Smooth muscle cell of bladder (primary cell): ENCODE data around the gene C4B. TPM values are rescaled to one million over a fixed set of nuclear protein-coding genes. Genes with fewer than 3 reads are reported as not detected.

Experiments
- total RNA-seq: library from RNA; depleted of rRNA; stranded (reverse); fragments of >200 nt; gene quantifications from 2 replicates; pipeline ENCODE4 v1.2.3, GENCODE V29; 2014

The C4B gene
- 5.5 and 9.3 TPM in 2 replicates for total RNA-seq

DNA sequence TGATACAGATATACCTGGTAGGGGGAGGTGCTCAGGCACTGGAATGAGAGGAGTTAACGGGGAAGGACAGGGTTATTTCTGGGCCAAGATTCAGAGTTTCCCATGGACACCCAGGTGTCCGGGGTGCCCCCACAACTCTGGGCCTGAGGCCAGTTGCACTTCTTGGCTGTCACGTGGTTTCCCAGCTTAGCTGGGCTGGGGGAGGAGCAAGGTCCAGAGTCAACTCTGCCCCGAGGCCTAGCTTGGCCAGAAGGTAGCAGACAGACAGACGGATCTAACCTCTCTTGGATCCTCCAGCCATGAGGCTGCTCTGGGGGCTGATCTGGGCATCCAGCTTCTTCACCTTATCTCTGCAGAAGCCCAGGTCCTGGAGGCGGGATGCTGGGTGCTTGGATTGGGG is at the start of gene C4B:
Gene C4B (plus strand): TSS at position 249 of the 400 bp plus-strand sequence. CDS start 51 bp downstream, at position 300.

DNA sequence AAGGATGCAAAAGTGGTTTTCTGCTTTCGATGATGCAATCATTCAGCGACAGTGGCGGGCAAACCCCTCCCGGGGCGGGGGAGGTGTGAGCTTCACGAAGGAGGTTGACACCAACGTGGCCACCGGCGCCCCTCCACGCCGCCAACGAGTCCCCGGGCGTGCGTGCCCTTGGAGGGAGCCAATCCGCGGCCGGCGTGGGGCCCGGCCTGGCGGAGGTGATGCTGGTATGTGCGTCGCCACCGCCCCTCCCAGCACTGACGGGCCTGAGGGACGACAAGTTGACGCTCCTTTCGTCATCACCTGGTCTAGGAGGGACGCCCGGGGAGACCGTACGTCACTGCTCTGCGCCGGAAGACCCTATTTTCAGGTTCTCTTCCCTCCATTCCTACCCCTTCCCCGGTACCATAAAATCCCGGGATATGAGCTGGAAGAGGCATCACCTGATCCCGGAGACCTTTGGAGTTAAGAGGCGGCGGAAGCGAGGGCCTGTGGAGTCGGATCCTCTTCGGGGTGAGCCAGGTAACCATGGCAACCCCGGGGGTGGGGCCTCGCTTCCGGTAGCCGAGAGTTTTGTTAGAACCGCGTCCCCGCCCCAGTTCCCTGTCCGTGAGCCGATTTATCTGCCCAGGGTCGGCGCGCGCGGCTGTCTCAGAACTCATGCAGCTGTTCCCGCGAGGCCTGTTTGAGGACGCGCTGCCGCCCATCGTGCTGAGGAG is 42.4 kb upstream of the C4B start, which contains the start of gene DXO:
Gene DXO (minus strand): TSS at position 146 of the 716 bp plus-strand sequence. CDS start 463 bp downstream, outside the sequence.

DNA sequence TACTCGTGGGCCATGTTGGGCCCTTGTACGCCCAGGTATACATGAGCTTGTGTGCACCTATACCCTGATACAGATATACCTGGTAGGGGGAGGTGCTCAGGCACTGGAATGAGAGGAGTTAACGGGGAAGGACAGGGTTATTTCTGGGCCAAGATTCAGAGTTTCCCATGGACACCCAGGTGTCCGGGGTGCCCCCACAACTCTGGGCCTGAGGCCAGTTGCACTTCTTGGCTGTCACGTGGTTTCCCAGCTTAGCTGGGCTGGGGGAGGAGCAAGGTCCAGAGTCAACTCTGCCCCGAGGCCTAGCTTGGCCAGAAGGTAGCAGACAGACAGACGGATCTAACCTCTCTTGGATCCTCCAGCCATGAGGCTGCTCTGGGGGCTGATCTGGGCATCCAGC is 32.9 kb upstream of the C4B start, which contains the start of gene C4A:
Gene C4A (plus strand): TSS at position 314 of the 400 bp plus-strand sequence. CDS start 51 bp downstream, at position 365.

DNA sequence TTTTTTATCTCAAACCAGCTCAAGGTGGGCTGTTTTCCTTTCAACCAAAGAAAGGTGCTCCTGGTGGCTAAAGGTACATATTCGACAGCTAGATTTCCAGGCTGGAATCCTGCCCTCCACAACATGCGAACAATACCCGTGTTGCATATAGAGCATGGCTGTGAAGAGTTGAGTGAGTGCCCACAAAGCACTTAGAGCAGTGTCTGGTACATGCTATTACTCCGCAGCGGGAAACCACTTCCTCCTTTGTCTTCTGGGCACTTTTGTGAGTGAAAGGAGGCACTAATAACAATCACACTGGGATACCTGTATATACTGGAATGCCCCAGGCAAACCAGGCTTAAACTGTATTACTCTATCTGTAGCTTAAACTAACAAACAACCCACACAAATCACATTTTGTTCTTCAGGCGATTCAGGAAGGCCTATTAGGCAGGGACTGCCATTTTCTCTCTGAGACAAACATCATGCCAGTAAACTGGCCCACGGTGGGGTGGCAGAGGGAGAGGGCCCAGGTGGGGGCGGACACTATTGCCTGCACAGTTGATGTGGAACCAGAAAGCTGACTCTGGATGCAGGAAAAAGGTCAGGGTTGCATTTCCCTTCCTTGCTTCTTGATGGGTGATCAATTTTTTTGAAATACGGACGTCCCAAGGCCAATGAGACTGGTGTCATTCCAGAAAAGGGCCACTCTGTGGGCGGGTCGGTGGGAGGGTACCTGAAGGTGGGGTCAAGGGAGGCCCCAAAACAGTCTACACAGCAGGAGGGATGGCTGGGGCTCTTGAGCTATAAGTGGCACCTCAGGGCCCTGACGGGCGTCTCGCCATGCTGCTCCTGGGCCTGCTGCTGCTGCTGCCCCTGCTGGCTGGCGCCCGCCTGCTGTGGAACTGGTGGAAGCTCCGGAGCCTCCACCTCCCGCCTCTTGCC is 23.3 kb downstream of the C4B start, which contains the start of gene CYP21A2:
Gene CYP21A2 (plus strand): TSS at position 818 of the 927 bp plus-strand sequence. CDS start 8 bp downstream, at position 826.

Other genes with a start within 250 kb of the C4B start
- 0.14 and 0.28 TPM in 2 replicates for gene VWA7, start 237.5 kb upstream of the C4B start, total RNA-seq
- 36.0 and 38.7 TPM in 2 replicates for gene VARS1, start 219.0 kb upstream of the C4B start, total RNA-seq
- 22.3 and 27.3 TPM in 2 replicates for gene LSM2, start 207.8 kb upstream of the C4B start, total RNA-seq
- gene HSPA1L, start 199.5 kb upstream of the C4B start, total RNA-seq: 1.7 and 1.9 TPM in 2 replicates
- gene HSPA1A, start 199.3 kb upstream of the C4B start, total RNA-seq: 63.6 and 87.8 TPM in 2 replicates
- 113 and 131 TPM in 2 replicates for gene HSPA1B, start 187.1 kb upstream of the C4B start, total RNA-seq
- 88.7 and 119 TPM in 2 replicates for gene NEU1, start 152.0 kb upstream of the C4B start, total RNA-seq
- not detected in 2 replicates for gene SLC44A4, start 135.8 kb upstream of the C4B start, total RNA-seq
- 48.6 and 68.9 TPM in 2 replicates for gene EHMT2, start 117.1 kb upstream of the C4B start, total RNA-seq
- 3.8 and 7.2 TPM in 2 replicates for gene ZBTB12, start 112.7 kb upstream of the C4B start, total RNA-seq
- gene C2, start 87.1 kb upstream of the C4B start, total RNA-seq: 5.4 and 8.4 TPM in 2 replicates
- gene CFB, start 68.7 kb upstream of the C4B start, total RNA-seq: 46.1 and 61.2 TPM in 2 replicates
- 87.3 and 111 TPM in 2 replicates for gene NELFE, start 55.8 kb upstream of the C4B start, total RNA-seq
- gene SKIC2, start 55.6 kb upstream of the C4B start, total RNA-seq: 54.3 and 84.7 TPM in 2 replicates
- gene DXO, start 42.7 kb upstream of the C4B start, total RNA-seq: 11.4 and 12.5 TPM in 2 replicates
- 7.3 and 11.3 TPM in 2 replicates for gene C4A, start 32.7 kb upstream of the C4B start, total RNA-seq
- gene CYP21A2, start 23.6 kb downstream of the C4B start, total RNA-seq: not detected in 2 replicates
- gene TNXB, start 94.5 kb downstream of the C4B start, total RNA-seq: 91.2 and 144 TPM in 2 replicates
- gene ATF6B, start 113.5 kb downstream of the C4B start, total RNA-seq: 10.8 and 11.6 TPM in 2 replicates
- gene FKBPL, start 115.5 kb downstream of the C4B start, total RNA-seq: 5.3 and 5.8 TPM in 2 replicates
- 0.14 and 0.18 TPM in 2 replicates for gene PRRT1, start 137.1 kb downstream of the C4B start, total RNA-seq
- 50.2 and 67.4 TPM in 2 replicates for gene PPT2, start 139.3 kb downstream of the C4B start, total RNA-seq
- gene EGFL8, start 149.8 kb downstream of the C4B start, total RNA-seq: 0.57 and 1.2 TPM in 2 replicates
- gene AGPAT1, start 161.3 kb downstream of the C4B start, total RNA-seq: 20.9 and 29.5 TPM in 2 replicates
- 15.9 and 20.3 TPM in 2 replicates for gene RNF5, start 163.6 kb downstream of the C4B start, total RNA-seq
- gene AGER, start 169.5 kb downstream of the C4B start, total RNA-seq: 0.14 and 0.37 TPM in 2 replicates
- 19.2 and 24.8 TPM in 2 replicates for gene PBX2, start 175.4 kb downstream of the C4B start, total RNA-seq
- 0.74 and 0.85 TPM in 2 replicates for gene GPSM3, start 177.8 kb downstream of the C4B start, total RNA-seq
- 0.85 and 1.2 TPM in 2 replicates for gene NOTCH4, start 209.3 kb downstream of the C4B start, total RNA-seq